ENCODE data around the gene TBC1D7. TPM values are rescaled to one million over a fixed set of nuclear protein-coding genes. Genes with fewer than 3 reads are reported as not detected.

The TBC1D7 gene
- polyA plus RNA-seq, 4 donors = 10.7 to 23.5 (median 12.8) TPM

GRCh38 chr6:13292774-13293173 is 35.6 kb downstream of the TBC1D7 start:
- Histone ChIP-seq H3K36me3 (ENCODE audit: control insufficient read depth in 3 of 3, insufficient read depth in 2 of 3, low read depth in 1 of 3, low read length in 3 of 3) (peaks cover 7 to 71% (median 11%) of the 10 kb centered on the region in 3 donors), H3K4me1 (ENCODE audit: control insufficient read depth in 3 of 3, insufficient read depth in 2 of 3, low read depth in 1 of 3, low read length in 2 of 3) (peaks cover 0 to 8% (median 0%) of the 10 kb centered on the region in 3 donors), H3K4me3 (ENCODE audit: low read depth in 1 of 3, low read length in 3 of 3) (no peak overlapping the region), H3K27me3 (ENCODE audit: control insufficient read depth in 3 of 3, insufficient read depth in 3 of 3, low read length in 3 of 3) (no peaks in the 10 kb centered on the region), H3K27ac (ENCODE audit: low read depth in 1 of 3, low read length in 2 of 3) (no peak overlapping the region), H3K9me3 (ENCODE audit: control insufficient read depth in 2 of 2, insufficient read depth in 1 of 2, low read depth in 1 of 2, low read length in 1 of 2) (peaks cover 0 to 14% of the 10 kb centered on the region in 2 donors)
- no peak for DNase-seq
- FAIRE-seq = no peak
- 84 to 91% (median 88%) methylated on average over 9 of the region's 9 CpGs for WGBS, 3 donors

- H3K36me3 ChIP-seq (ENCODE audit: control insufficient read depth in 3 of 3, insufficient read depth in 2 of 3, low read depth in 1 of 3, low read length in 3 of 3) = peaks cover 7 to 58% (median 8%) of the 10 kb centered on the region in 3 donors
- peak overlapping the region in 1 of 3 donors; percentile 44 for H3K27ac ChIP-seq (ENCODE audit: low read depth in 1 of 3, low read length in 2 of 3)
- H3K4me1 ChIP-seq (ENCODE audit: control insufficient read depth in 3 of 3, insufficient read depth in 2 of 3, low read depth in 1 of 3, low read length in 2 of 3) = peaks cover 0 to 8% (median 0%) of the 10 kb centered on the region in 3 donors
- H3K27me3 ChIP-seq (ENCODE audit: control insufficient read depth in 3 of 3, insufficient read depth in 3 of 3, low read length in 3 of 3) = no peaks in the 10 kb centered on the region
- peaks cover 0 to 35% of the 10 kb centered on the region in 2 donors for H3K9me3 ChIP-seq (ENCODE audit: control insufficient read depth in 2 of 2, insufficient read depth in 1 of 2, low read depth in 1 of 2, low read length in 1 of 2)
- DNase-seq (no peak), FAIRE-seq (no peak)
- no peak overlapping the region for H3K4me3 ChIP-seq (ENCODE audit: low read depth in 1 of 3, low read length in 3 of 3)
- WGBS, 3 donors = 82 to 97% (median 90%) methylated on average over 2 of the region's 2 CpGs
Measured at GRCh38 chr6:13290335-13290734, 38.0 kb downstream of the TBC1D7 start.

- Histone ChIP-seq H3K4me3 (ENCODE audit: low read depth in 1 of 3, low read length in 3 of 3) (no peak overlapping the region), H3K4me1 (ENCODE audit: control insufficient read depth in 3 of 3, insufficient read depth in 2 of 3, low read depth in 1 of 3, low read length in 2 of 3) (peaks cover 0 to 8% (median 0%) of the 10 kb centered on the region in 3 donors), H3K9me3 (ENCODE audit: control insufficient read depth in 2 of 2, insufficient read depth in 1 of 2, low read depth in 1 of 2, low read length in 1 of 2) (peaks cover 0 to 37% of the 10 kb centered on the region in 2 donors), H3K36me3 (ENCODE audit: control insufficient read depth in 3 of 3, insufficient read depth in 2 of 3, low read depth in 1 of 3, low read length in 3 of 3) (peaks cover 4 to 55% (median 7%) of the 10 kb centered on the region in 3 donors), H3K27ac (ENCODE audit: low read depth in 1 of 3, low read length in 2 of 3) (peak overlapping the region in 2 of 3 donors; percentile 16 to 44), H3K27me3 (ENCODE audit: control insufficient read depth in 3 of 3, insufficient read depth in 3 of 3, low read length in 3 of 3) (no peaks in the 10 kb centered on the region)
- WGBS, 3 donors = 24 to 53% (median 32%) methylated on average over 9 of the region's 9 CpGs
- no peak for FAIRE-seq
- peak; percentile 89 to 90 for DNase-seq
Measured at GRCh38 chr6:13289789-13290318, 38.5 kb downstream of the TBC1D7 start.

- no peak overlapping the region for H3K4me3 ChIP-seq (ENCODE audit: low read depth in 1 of 3, low read length in 3 of 3)
- H3K4me1 ChIP-seq (ENCODE audit: control insufficient read depth in 3 of 3, insufficient read depth in 2 of 3, low read depth in 1 of 3, low read length in 2 of 3) = peaks cover 0 to 8% (median 0%) of the 10 kb centered on the region in 3 donors
- peaks cover 0 to 50% (median under 1%) of the 10 kb centered on the region in 3 donors for H3K36me3 ChIP-seq (ENCODE audit: control insufficient read depth in 3 of 3, insufficient read depth in 2 of 3, low read depth in 1 of 3, low read length in 3 of 3)
- WGBS, 3 donors = 90 to 96% (median 90%) methylated on average over 13 of the region's 13 CpGs
- FAIRE-seq (no peak), DNase-seq (no peak)
- H3K9me3 ChIP-seq (ENCODE audit: control insufficient read depth in 2 of 2, insufficient read depth in 1 of 2, low read depth in 1 of 2, low read length in 1 of 2) = peaks cover 0 to 41% of the 10 kb centered on the region in 2 donors
- H3K27me3 ChIP-seq (ENCODE audit: control insufficient read depth in 3 of 3, insufficient read depth in 3 of 3, low read length in 3 of 3) = no peaks in the 10 kb centered on the region
- H3K27ac ChIP-seq (ENCODE audit: low read depth in 1 of 3, low read length in 2 of 3) = peak overlapping the region in 1 of 3 donors; percentile 44
Measured at GRCh38 chr6:13288969-13289391, 39.4 kb downstream of the TBC1D7 start.

GRCh38 chr6:13288481-13288880 is 39.9 kb downstream of the TBC1D7 start:
- H3K36me3 ChIP-seq (ENCODE audit: control insufficient read depth in 3 of 3, insufficient read depth in 2 of 3, low read depth in 1 of 3, low read length in 3 of 3) = peaks cover 0 to 45% (median 0%) of the 10 kb centered on the region in 3 donors
- WGBS, 3 donors = 90 to 99% (median 97%) methylated on average over 9 of the region's 9 CpGs

GRCh38 chr6:13287104-13287503 is 41.2 kb downstream of the TBC1D7 start:
- Histone ChIP-seq H3K4me3 (ENCODE audit: low read depth in 1 of 3, low read length in 3 of 3) (no peak overlapping the region), H3K9me3 (ENCODE audit: control insufficient read depth in 2 of 2, insufficient read depth in 1 of 2, low read depth in 1 of 2, low read length in 1 of 2) (peaks cover 0 to 41% of the 10 kb centered on the region in 2 donors), H3K4me1 (ENCODE audit: control insufficient read depth in 3 of 3, insufficient read depth in 2 of 3, low read depth in 1 of 3, low read length in 2 of 3) (peaks cover 0 to 10% (median 0%) of the 10 kb centered on the region in 3 donors), H3K36me3 (ENCODE audit: control insufficient read depth in 3 of 3, insufficient read depth in 2 of 3, low read depth in 1 of 3, low read length in 3 of 3) (peaks cover 0 to 34% (median 0%) of the 10 kb centered on the region in 3 donors), H3K27ac (ENCODE audit: low read depth in 1 of 3, low read length in 2 of 3) (no peak overlapping the region), H3K27me3 (ENCODE audit: control insufficient read depth in 3 of 3, insufficient read depth in 3 of 3, low read length in 3 of 3) (no peaks in the 10 kb centered on the region)
- WGBS, 3 donors = 90 to 99% (median 98%) methylated on average over 7 of the region's 7 CpGs
- DNase-seq = no peak
- FAIRE-seq = no peak

More at GRCh38 chr6:13288481-13288880, 39.9 kb downstream of the TBC1D7 start:
- Histone ChIP-seq H3K4me1 (ENCODE audit: control insufficient read depth in 3 of 3, insufficient read depth in 2 of 3, low read depth in 1 of 3, low read length in 2 of 3) (peaks cover 0 to 8% (median 0%) of the 10 kb centered on the region in 3 donors), H3K27ac (ENCODE audit: low read depth in 1 of 3, low read length in 2 of 3) (no peak overlapping the region), H3K27me3 (ENCODE audit: control insufficient read depth in 3 of 3, insufficient read depth in 3 of 3, low read length in 3 of 3) (no peaks in the 10 kb centered on the region), H3K4me3 (ENCODE audit: low read depth in 1 of 3, low read length in 3 of 3) (no peak overlapping the region), H3K9me3 (ENCODE audit: control insufficient read depth in 2 of 2, insufficient read depth in 1 of 2, low read depth in 1 of 2, low read length in 1 of 2) (peaks cover 0 to 41% of the 10 kb centered on the region in 2 donors)
- FAIRE-seq (no peak), DNase-seq (no peak)

- Histone ChIP-seq H3K36me3 (ENCODE audit: control insufficient read depth in 3 of 3, insufficient read depth in 2 of 3, low read depth in 1 of 3, low read length in 3 of 3) (peaks cover 0 to 28% (median 0%) of the 10 kb centered on the region in 3 donors), H3K27ac (ENCODE audit: low read depth in 1 of 3, low read length in 2 of 3) (no peak overlapping the region), H3K4me3 (ENCODE audit: low read depth in 1 of 3, low read length in 3 of 3) (no peak overlapping the region), H3K9me3 (ENCODE audit: control insufficient read depth in 2 of 2, insufficient read depth in 1 of 2, low read depth in 1 of 2, low read length in 1 of 2) (peaks cover 0 to 41% of the 10 kb centered on the region in 2 donors), H3K27me3 (ENCODE audit: control insufficient read depth in 3 of 3, insufficient read depth in 3 of 3, low read length in 3 of 3) (no peaks in the 10 kb centered on the region), H3K4me1 (ENCODE audit: control insufficient read depth in 3 of 3, insufficient read depth in 2 of 3, low read depth in 1 of 3, low read length in 2 of 3) (peaks cover 0 to 10% (median 0%) of the 10 kb centered on the region in 3 donors)
- FAIRE-seq (no peak), DNase-seq (no peak)
- 74 to 83% (median 76%) methylated on average over 4 of the region's 4 CpGs for WGBS, 3 donors
Measured at GRCh38 chr6:13286181-13286580, 42.2 kb downstream of the TBC1D7 start.

GRCh38 chr6:13285705-13286104 is 42.6 kb downstream of the TBC1D7 start:
- peaks cover 0 to 41% of the 10 kb centered on the region in 2 donors for H3K9me3 ChIP-seq (ENCODE audit: control insufficient read depth in 2 of 2, insufficient read depth in 1 of 2, low read depth in 1 of 2, low read length in 1 of 2)
- no peaks in the 10 kb centered on the region for H3K27me3 ChIP-seq (ENCODE audit: control insufficient read depth in 3 of 3, insufficient read depth in 3 of 3, low read length in 3 of 3)
- H3K27ac ChIP-seq (ENCODE audit: low read depth in 1 of 3, low read length in 2 of 3) = no peak overlapping the region
- H3K4me1 ChIP-seq (ENCODE audit: control insufficient read depth in 3 of 3, insufficient read depth in 2 of 3, low read depth in 1 of 3, low read length in 2 of 3) = peaks cover 0 to 10% (median 0%) of the 10 kb centered on the region in 3 donors
- 78 to 98% (median 85%) methylated on average over 2 of the region's 2 CpGs for WGBS, 3 donors
- DNase-seq = no peak
- peaks cover 0 to 32% (median under 1%) of the 10 kb centered on the region in 3 donors for H3K36me3 ChIP-seq (ENCODE audit: control insufficient read depth in 3 of 3, insufficient read depth in 2 of 3, low read depth in 1 of 3, low read length in 3 of 3)
- FAIRE-seq = no peak
- no peak overlapping the region for H3K4me3 ChIP-seq (ENCODE audit: low read depth in 1 of 3, low read length in 3 of 3)
